ENCODE data around the gene ADIPOR1.
"Not testable (repeated sequence)": the region's sequence is repeated elsewhere in the genome, so short reads cannot be mapped to it uniquely, and the experiment has no call there.

Gene ADIPOR1

GRCh38 chr1:202940561-202940960 is 17.6 kb downstream of the ADIPOR1 start:
- Histone ChIP-seq H3K4me2 (ENCODE audit: low read length) (no peak overlapping the region), H3K4me3 (ENCODE audit: low read length) (no peak overlapping the region), H3K27me3 (ENCODE audit: control insufficient read depth, low read length) (no peaks in the 10 kb centered on the region), H3K4me1 (ENCODE audit: control insufficient read depth, low read length) (no peaks in the 10 kb centered on the region), H3K79me2 (ENCODE audit: control insufficient read depth, low read length) (no peaks in the 10 kb centered on the region), H4K20me1 (ENCODE audit: control insufficient read depth, insufficient read depth, low read depth, low read length) (no peaks in the 10 kb centered on the region), H3K36me3 (ENCODE audit: control insufficient read depth, low read length) (peaks cover 50% of the 10 kb centered on the region), H3K9me2 (replicated peaks; ENCODE audit: control insufficient read depth, low read length) (no peaks in the 10 kb centered on the region), H3K9me3 (ENCODE audit: control insufficient read depth, insufficient read depth, low read length) (no peaks in the 10 kb centered on the region), H3F3A (ENCODE audit: control insufficient read depth, insufficient read depth) (no peaks in the 10 kb centered on the region; the same call in 1 of the 2 replicates), H3K27ac (ENCODE audit: low read depth, low read length) (no peak overlapping the region)
- TF ChIP-seq CTCF (IDR thresholded peaks at IDR 0.05; ENCODE audit: low read depth, low read length, poor library complexity, severe bottlenecking): no peak
- no peak for TF ChIP-seq EZH2phosphoT487 (IDR thresholded peaks at IDR 0.05; ENCODE audit: borderline replicate concordance, low read length)

- H3F3A ChIP-seq (ENCODE audit: control insufficient read depth, insufficient read depth): no peaks in the 10 kb centered on the region; the same call in 1 of the 2 replicates
- H4K20me1 ChIP-seq (ENCODE audit: control insufficient read depth, insufficient read depth, low read depth, low read length): no peaks in the 10 kb centered on the region
- H3K27me3 ChIP-seq (ENCODE audit: control insufficient read depth, low read length): peaks cover 2% of the 10 kb centered on the region; the same call in 1 of the 2 replicates
- H3K9me3 ChIP-seq (ENCODE audit: control insufficient read depth, insufficient read depth, low read length): no peaks in the 10 kb centered on the region
- no peak overlapping the region for H3K4me3 ChIP-seq (ENCODE audit: low read length)
- H3K9me2 ChIP-seq (replicated peaks; ENCODE audit: control insufficient read depth, low read length): no peaks in the 10 kb centered on the region
- no peak overlapping the region for H3K27ac ChIP-seq (ENCODE audit: low read depth, low read length)
- H3K4me1 ChIP-seq (ENCODE audit: control insufficient read depth, low read length): no peaks in the 10 kb centered on the region
- peaks cover 29% of the 10 kb centered on the region for H3K36me3 ChIP-seq (ENCODE audit: control insufficient read depth, low read length)
- H3K79me2 ChIP-seq (ENCODE audit: control insufficient read depth, low read length): no peaks in the 10 kb centered on the region
- TF ChIP-seq CTCF (IDR thresholded peaks at IDR 0.05; ENCODE audit: low read depth, low read length, poor library complexity, severe bottlenecking) (no peak), EZH2phosphoT487 (IDR thresholded peaks at IDR 0.05; ENCODE audit: borderline replicate concordance, low read length) (no peak)
- no peak overlapping the region for H3K4me2 ChIP-seq (ENCODE audit: low read length)
These were observed 19.7 kb downstream of the ADIPOR1 start for GRCh38 chr1:202938287-202938925.

GRCh38 chr1:202936409-202936808 is 21.7 kb downstream of the ADIPOR1 start:
- not testable (repeated sequence) for H3K4me2 ChIP-seq (ENCODE audit: low read length); H3K9me2 ChIP-seq (replicated peaks; ENCODE audit: control insufficient read depth, low read length); H4K20me1 ChIP-seq (ENCODE audit: control insufficient read depth, insufficient read depth, low read depth, low read length)

GRCh38 chr1:202935844-202936243 is 22.3 kb downstream of the ADIPOR1 start:
- H3K9me2 ChIP-seq (replicated peaks; ENCODE audit: control insufficient read depth, low read length): no peaks in the 10 kb centered on the region
- TF ChIP-seq CTCF (IDR thresholded peaks at IDR 0.05; ENCODE audit: low read depth, low read length, poor library complexity, severe bottlenecking): no peak
- no peak for TF ChIP-seq EZH2phosphoT487 (IDR thresholded peaks at IDR 0.05; ENCODE audit: borderline replicate concordance, low read length)
- H3K4me1 ChIP-seq (ENCODE audit: control insufficient read depth, low read length): no peaks in the 10 kb centered on the region

More at GRCh38 chr1:202936409-202936808, 21.7 kb downstream of the ADIPOR1 start:
- not testable (repeated sequence) for H3K4me1 ChIP-seq (ENCODE audit: control insufficient read depth, low read length); H3K79me2 ChIP-seq (ENCODE audit: control insufficient read depth, low read length); H3F3A ChIP-seq (ENCODE audit: control insufficient read depth, insufficient read depth); H3K9me3 ChIP-seq (ENCODE audit: control insufficient read depth, insufficient read depth, low read length); H3K4me3 ChIP-seq (ENCODE audit: low read length); H3K27ac ChIP-seq (ENCODE audit: low read depth, low read length); H3K27me3 ChIP-seq (ENCODE audit: control insufficient read depth, low read length)
- peaks cover 12% of the 10 kb centered on the region for H3K36me3 ChIP-seq (ENCODE audit: control insufficient read depth, low read length)

More at GRCh38 chr1:202935844-202936243, 22.3 kb downstream of the ADIPOR1 start:
- no peak overlapping the region for H3K4me3 ChIP-seq (ENCODE audit: low read length)
- peaks cover 2% of the 10 kb centered on the region; the same call in 1 of the 2 replicates for H3K27me3 ChIP-seq (ENCODE audit: control insufficient read depth, low read length)
- no peaks in the 10 kb centered on the region for H3K79me2 ChIP-seq (ENCODE audit: control insufficient read depth, low read length)
- H3K27ac ChIP-seq (ENCODE audit: low read depth, low read length): no peak overlapping the region
- H3K36me3 ChIP-seq (ENCODE audit: control insufficient read depth, low read length): peaks cover 7% of the 10 kb centered on the region
- peaks cover 3% of the 10 kb centered on the region; the same call in 1 of the 2 replicates for H3K9me3 ChIP-seq (ENCODE audit: control insufficient read depth, insufficient read depth, low read length)
- no peaks in the 10 kb centered on the region for H4K20me1 ChIP-seq (ENCODE audit: control insufficient read depth, insufficient read depth, low read depth, low read length)
- no peaks in the 10 kb centered on the region; the same call in 1 of the 2 replicates for H3F3A ChIP-seq (ENCODE audit: control insufficient read depth, insufficient read depth)
- H3K4me2 ChIP-seq (ENCODE audit: low read length): no peak overlapping the region

Data from DOHH2 (cell line).